Testis (tissue), 3 donors: Measurements from ENCODE around the gene ZNRF4. TPM values are rescaled to one million over a fixed set of nuclear protein-coding genes. Genes with fewer than 3 reads are reported as not detected.

Source experiments
- DNase-seq: peaks from one replicate; pipeline ENCODE4 v3.0.0-alpha.2; 2019
- H3K27ac ChIP-seq, 2 donors: fragments of 200-600 bp; sonication (generic); one replicate each; pipeline ENCODE4 v1.5.1; 2019
- H3K27me3 ChIP-seq: fragments of 200-600 bp; sonication (generic); one replicate; pipeline ENCODE4 v1.5.1; 2019
- H3K36me3 ChIP-seq: fragments of 200-600 bp; sonication (generic); one replicate; pipeline ENCODE4 v1.5.1; 2017; ENCODE audit warnings: low read depth; ENCODE audit errors: missing control alignments
- H3K4me1 ChIP-seq: fragments of 200-600 bp; sonication (generic); one replicate; pipeline ENCODE4 v1.5.1; 2019
- H3K4me3 ChIP-seq, 2 donors: fragments of 200-600 bp; sonication (generic); one replicate each; pipeline ENCODE4 v1.5.1; 2017 to 2019
- H3K9me3 ChIP-seq: fragments of 200-600 bp; sonication (generic); one replicate; pipeline ENCODE4 v1.5.1; 2017
- POLR2A ChIP-seq: fragments of 450-650 bp; IDR thresholded peaks from one replicate; pipeline ENCODE4 v1.6.1; 2017; ENCODE audit warnings: antibody characterized with exemption, mild to moderate bottlenecking, moderate library complexity
- WGBS, 2 donors: methylation state at CpG; one replicate each; pipeline ENCODE4 v1.1.5; 2018; 5-methylcytosine and 5-hydroxymethylcytosine counted together
- intact Hi-C: fragments of 100-400 bp; cut with DNase I; formaldehyde crosslinking; loops from one replicate; pipeline ENCODE4 v1.15.1; 2023; ENCODE audit warnings: low total_unique reads
- polyA plus RNA-seq: library from polyadenylated mRNA; stranded (reverse); fragments of 350-450 nt; fragmentation: Illumina TruSeq; extraction: RNeasy Lipid Tissue Mini Kit (QIAGEN cat#74804); gene quantifications from one replicate; pipeline ENCODE4 v1.2.3, GENCODE V29; 2014; ENCODE audit warnings: low read depth, low replicate concordance; ENCODE audit not compliant: insufficient read depth
- total RNA-seq, 2 donors: library from RNA; depleted of rRNA; stranded (reverse); fragments of >200 nt; gene quantifications; one replicate each; pipeline ENCODE4 v1.2.3, GENCODE V29; 2016
- TF ChIP-seq, protein P1 (sequence below), 3 experiments: fragments of 450-650 bp in 2 of 3; fragments of 200-600 bp in 1 of 3; sonication (generic) in 1 of 3; IDR thresholded peaks; one replicate each; pipeline ENCODE4 v1.5.1; 2016 to 2019; ENCODE audit warnings: antibody characterized with exemption in 3 of 3, mild to moderate bottlenecking in 2 of 3, moderate library complexity in 1 of 3

Gene ZNRF4
- total and polyA plus RNA-seq, 3 donors from 2014 or later, result 74.1 to 147 (median 137) TPM

DNA sequence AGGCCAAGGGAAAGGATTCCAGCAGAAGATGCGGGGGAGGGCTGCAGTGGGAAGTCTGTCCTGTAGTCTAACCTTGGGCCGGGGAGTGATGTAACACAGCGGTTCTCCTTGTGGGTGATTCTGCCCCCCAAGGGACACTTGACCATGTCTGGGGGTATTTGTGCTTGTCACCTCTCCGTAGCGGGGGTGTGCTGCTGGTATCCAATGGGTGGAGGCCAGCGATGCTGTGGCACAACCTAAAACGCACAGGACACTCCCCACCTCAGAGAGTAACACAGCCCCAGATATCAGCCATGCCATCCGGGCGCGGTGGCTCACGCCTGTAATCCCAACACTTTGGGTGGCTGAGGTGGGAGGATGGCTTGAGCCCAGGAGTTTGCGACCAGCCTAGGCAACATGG, 36.3 kb downstream of the ZNRF4 start:
- DNase-seq, result no peak
- no peaks in the 10 kb centered on the region for H3K27me3 ChIP-seq
- WGBS, 2 donors, result 85 to 93% methylated on average over 11 to 12 of the region's 12 CpGs
- H3K4me3 ChIP-seq, result no peak overlapping the region
- H3K9me3 ChIP-seq, result no peaks in the 10 kb centered on the region
- TF ChIP-seq POLR2A, result no peak
- TF ChIP-seq, protein P1, sequence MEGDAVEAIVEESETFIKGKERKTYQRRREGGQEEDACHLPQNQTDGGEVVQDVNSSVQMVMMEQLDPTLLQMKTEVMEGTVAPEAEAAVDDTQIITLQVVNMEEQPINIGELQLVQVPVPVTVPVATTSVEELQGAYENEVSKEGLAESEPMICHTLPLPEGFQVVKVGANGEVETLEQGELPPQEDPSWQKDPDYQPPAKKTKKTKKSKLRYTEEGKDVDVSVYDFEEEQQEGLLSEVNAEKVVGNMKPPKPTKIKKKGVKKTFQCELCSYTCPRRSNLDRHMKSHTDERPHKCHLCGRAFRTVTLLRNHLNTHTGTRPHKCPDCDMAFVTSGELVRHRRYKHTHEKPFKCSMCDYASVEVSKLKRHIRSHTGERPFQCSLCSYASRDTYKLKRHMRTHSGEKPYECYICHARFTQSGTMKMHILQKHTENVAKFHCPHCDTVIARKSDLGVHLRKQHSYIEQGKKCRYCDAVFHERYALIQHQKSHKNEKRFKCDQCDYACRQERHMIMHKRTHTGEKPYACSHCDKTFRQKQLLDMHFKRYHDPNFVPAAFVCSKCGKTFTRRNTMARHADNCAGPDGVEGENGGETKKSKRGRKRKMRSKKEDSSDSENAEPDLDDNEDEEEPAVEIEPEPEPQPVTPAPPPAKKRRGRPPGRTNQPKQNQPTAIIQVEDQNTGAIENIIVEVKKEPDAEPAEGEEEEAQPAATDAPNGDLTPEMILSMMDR (IDR thresholded peaks at IDR 0.05), result no peak
- no peaks in the 10 kb centered on the region for H3K4me1 ChIP-seq
- intact Hi-C loops, result no loop called here
- no peak overlapping the region for H3K27ac ChIP-seq
- no peaks in the 10 kb centered on the region for H3K36me3 ChIP-seq

- Histone ChIP-seq H3K36me3 (no peaks in the 10 kb centered on the region), H3K4me1 (no peaks in the 10 kb centered on the region), H3K27me3 (no peaks in the 10 kb centered on the region), H3K27ac (no peak overlapping the region), H3K9me3 (no peaks in the 10 kb centered on the region), H3K4me3 (no peak overlapping the region)
- TF ChIP-seq, protein P1 (IDR thresholded peaks at IDR 0.05), result no peak
- TF ChIP-seq POLR2A, result no peak
- intact Hi-C loops, result no loop called here
- WGBS, 2 donors, result 51 to 55% methylated on average over 8 of the region's 8 CpGs
- no peak for DNase-seq
These were observed 37.0 kb downstream of the ZNRF4 start for GRCh38 chr19:5492281-5492634.

GRCh38 chr19:5492635-5493409, 37.6 kb downstream of the ZNRF4 start:
- Histone ChIP-seq H3K4me1 (no peaks in the 10 kb centered on the region), H3K27ac (no peak overlapping the region), H3K36me3 (no peaks in the 10 kb centered on the region), H3K9me3 (no peaks in the 10 kb centered on the region), H3K27me3 (no peaks in the 10 kb centered on the region), H3K4me3 (no peak overlapping the region)
- no peak for DNase-seq
- TF ChIP-seq POLR2A, result no peak
- TF ChIP-seq, protein P1 (IDR thresholded peaks at IDR 0.05), result no peak
- 31 to 33% methylated on average over 28 to 31 of the region's 31 CpGs for WGBS, 2 donors
- intact Hi-C loops, result no loop called here

DNA sequence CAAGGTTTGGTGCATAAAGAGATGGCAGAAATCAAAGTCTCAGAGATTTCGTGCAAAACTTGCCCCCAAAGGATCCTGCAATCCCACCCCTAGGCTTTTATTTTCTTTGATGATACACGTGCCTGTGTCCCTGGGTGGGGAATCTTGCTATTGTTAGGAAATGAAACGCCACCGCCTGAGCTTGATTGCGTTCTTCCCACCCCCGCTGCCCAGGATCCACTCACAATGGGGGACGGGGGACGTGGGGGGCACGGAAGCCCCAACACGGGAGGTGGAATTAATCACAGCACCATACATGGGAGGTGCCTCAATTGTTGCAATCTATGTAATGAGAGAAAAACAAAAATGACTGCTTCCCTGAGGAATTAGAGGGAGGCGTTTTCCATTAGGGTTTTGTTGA, 39.6 kb downstream of the ZNRF4 start:
- Histone ChIP-seq H3K4me3 (no peak overlapping the region), H3K9me3 (no peaks in the 10 kb centered on the region), H3K27me3 (no peaks in the 10 kb centered on the region), H3K36me3 (no peaks in the 10 kb centered on the region), H3K4me1 (no peaks in the 10 kb centered on the region), H3K27ac (no peak overlapping the region)
- TF ChIP-seq POLR2A, result no peak
- TF ChIP-seq, protein P1 (IDR thresholded peaks at IDR 0.05), result no peak
- whole genome bisulfite sequencing, 2 donors, result 30 to 45% methylated on average over 11 of the region's 11 CpGs
- DNase-seq, result no peak
- intact Hi-C loops, result no loop called here

- no peak for DNase-seq
- H3K4me1 ChIP-seq, result no peaks in the 10 kb centered on the region
- H3K4me3 ChIP-seq, result no peak overlapping the region
- intact Hi-C loops, result no loop called here
- no peak for TF ChIP-seq POLR2A
- TF ChIP-seq, protein P1 (IDR thresholded peaks at IDR 0.05), result no peak
- H3K9me3 ChIP-seq, result no peaks in the 10 kb centered on the region
- no peaks in the 10 kb centered on the region for H3K36me3 ChIP-seq
- H3K27me3 ChIP-seq, result no peaks in the 10 kb centered on the region
- 88 to 94% methylated on average over 5 of the region's 5 CpGs for WGBS, 2 donors
- H3K27ac ChIP-seq, result no peak overlapping the region
These were observed 40.6 kb downstream of the ZNRF4 start for GRCh38 chr19:5495792-5496191.
